HG02973 (cell line): Measurements from ENCODE around the gene NCKAP5.

Experiments used
- ATAC-seq: cut with Tn5 transposase; IDR thresholded peaks from one replicate; pipeline ENCODE4 v1.9.1; 2021; ENCODE audit warnings: moderate library complexity; ENCODE audit not compliant: unreplicated experiment

Gene NCKAP5

GRCh38 chr2:133124446-133124845, 443.8 kb downstream of the NCKAP5 start:
- no peak for ATAC-seq

GRCh38 chr2:133123904-133124303, 444.4 kb downstream of the NCKAP5 start:
- no peak for ATAC-seq

- no peak for ATAC-seq
Observed at GRCh38 chr2:133123393-133123792, 444.9 kb downstream of the NCKAP5 start.

- ATAC-seq, result no peak
Observed at GRCh38 chr2:133122529-133122928, 445.7 kb downstream of the NCKAP5 start.

- no peak for ATAC-seq
Observed at GRCh38 chr2:133120310-133120709, 448.0 kb downstream of the NCKAP5 start.

- ATAC-seq, result no peak
Observed at GRCh38 chr2:133110201-133110600, 458.1 kb downstream of the NCKAP5 start.

GRCh38 chr2:133109772-133110171, 458.5 kb downstream of the NCKAP5 start:
- ATAC-seq, result no peak

- no peak for ATAC-seq
Observed at GRCh38 chr2:133107058-133107815, 461.0 kb downstream of the NCKAP5 start.

- ATAC-seq, result no peak
Observed at GRCh38 chr2:133104871-133105270, 463.4 kb downstream of the NCKAP5 start.

- no peak for ATAC-seq
Observed at GRCh38 chr2:133098787-133099186, 469.5 kb downstream of the NCKAP5 start.

- ATAC-seq, result no peak
Observed at GRCh38 chr2:133097666-133098065, 470.6 kb downstream of the NCKAP5 start.

GRCh38 chr2:133092571-133092970, 475.7 kb downstream of the NCKAP5 start:
- ATAC-seq, result no peak

GRCh38 chr2:133090358-133090757, 477.9 kb downstream of the NCKAP5 start:
- ATAC-seq, result no peak

GRCh38 chr2:133086176-133086575, 482.1 kb downstream of the NCKAP5 start:
- no peak for ATAC-seq

- no peak for ATAC-seq
Observed at GRCh38 chr2:133085646-133086045, 482.6 kb downstream of the NCKAP5 start.

- no peak for ATAC-seq
Observed at GRCh38 chr2:133082034-133082433, 486.2 kb downstream of the NCKAP5 start.

- ATAC-seq, result no peak
Observed at GRCh38 chr2:133080822-133081221, 487.4 kb downstream of the NCKAP5 start.

- no peak for ATAC-seq
Observed at GRCh38 chr2:133078667-133079411, 489.4 kb downstream of the NCKAP5 start.

- no peak for ATAC-seq
Observed at GRCh38 chr2:133077269-133077822, 490.9 kb downstream of the NCKAP5 start.

- ATAC-seq, result no peak
Observed at GRCh38 chr2:133072837-133073694, 495.2 kb downstream of the NCKAP5 start.

GRCh38 chr2:133063775-133064174, 504.5 kb downstream of the NCKAP5 start:
- no peak for ATAC-seq
